ENCODE measurements around the gene SLC25A23.
"Not testable (repeated sequence)": the region's sequence is repeated elsewhere in the genome, so short reads cannot be mapped to it uniquely, and the experiment has no call there.

SLC25A23 gene

DNA sequence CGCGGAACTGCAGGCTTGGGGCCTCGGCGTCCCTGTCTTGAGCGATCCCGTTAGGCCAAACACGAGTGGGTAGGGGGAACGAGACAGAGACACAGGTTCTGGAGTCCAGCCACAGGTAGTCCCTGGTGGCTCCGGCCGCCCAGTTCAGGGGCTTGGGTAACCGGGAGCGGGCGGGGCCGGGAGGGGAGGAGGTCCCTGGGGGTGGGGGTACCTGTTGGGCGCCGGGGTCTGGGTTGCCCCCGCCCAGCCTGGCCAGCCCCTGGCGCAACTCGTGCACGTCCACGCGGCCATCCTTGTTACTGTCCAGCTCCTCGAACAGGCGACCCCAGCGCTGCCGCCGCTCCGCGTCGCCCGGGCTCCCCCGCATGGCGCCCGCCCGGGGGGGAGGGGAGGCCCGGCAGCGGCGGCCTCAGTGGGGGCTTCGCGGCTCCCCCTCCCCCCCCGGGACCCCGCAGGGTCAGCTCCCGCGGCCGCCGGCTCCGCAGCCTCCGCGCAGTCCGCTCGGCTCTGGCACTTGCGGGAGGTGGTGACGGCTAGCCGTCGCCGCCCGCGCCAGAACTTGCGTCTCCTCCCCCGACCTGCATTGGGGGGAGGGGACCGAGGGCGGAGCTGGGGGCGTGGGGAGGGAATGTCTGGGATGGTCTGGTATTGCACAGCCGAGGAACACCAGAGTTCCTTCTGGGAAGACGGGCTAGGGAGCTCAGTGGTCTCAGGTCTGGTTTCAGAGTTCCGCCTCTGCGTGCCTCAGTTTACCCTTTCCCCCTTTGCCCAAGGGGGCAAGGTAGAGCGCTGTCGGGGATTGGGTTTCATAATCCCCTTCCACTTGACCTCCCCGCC, at the start of gene SLC25A23:
Gene SLC25A23 (minus strand): TSS at position 531 of the 837 bp plus-strand sequence. CDS start 164 bp downstream, at position 367.
- TF ChIP-seq POLR2A (IDR thresholded peaks at IDR 0.05; ENCODE audit: extremely low read depth, insufficient read length) = peak; percentile 24
- TF ChIP-seq, protein P1, sequence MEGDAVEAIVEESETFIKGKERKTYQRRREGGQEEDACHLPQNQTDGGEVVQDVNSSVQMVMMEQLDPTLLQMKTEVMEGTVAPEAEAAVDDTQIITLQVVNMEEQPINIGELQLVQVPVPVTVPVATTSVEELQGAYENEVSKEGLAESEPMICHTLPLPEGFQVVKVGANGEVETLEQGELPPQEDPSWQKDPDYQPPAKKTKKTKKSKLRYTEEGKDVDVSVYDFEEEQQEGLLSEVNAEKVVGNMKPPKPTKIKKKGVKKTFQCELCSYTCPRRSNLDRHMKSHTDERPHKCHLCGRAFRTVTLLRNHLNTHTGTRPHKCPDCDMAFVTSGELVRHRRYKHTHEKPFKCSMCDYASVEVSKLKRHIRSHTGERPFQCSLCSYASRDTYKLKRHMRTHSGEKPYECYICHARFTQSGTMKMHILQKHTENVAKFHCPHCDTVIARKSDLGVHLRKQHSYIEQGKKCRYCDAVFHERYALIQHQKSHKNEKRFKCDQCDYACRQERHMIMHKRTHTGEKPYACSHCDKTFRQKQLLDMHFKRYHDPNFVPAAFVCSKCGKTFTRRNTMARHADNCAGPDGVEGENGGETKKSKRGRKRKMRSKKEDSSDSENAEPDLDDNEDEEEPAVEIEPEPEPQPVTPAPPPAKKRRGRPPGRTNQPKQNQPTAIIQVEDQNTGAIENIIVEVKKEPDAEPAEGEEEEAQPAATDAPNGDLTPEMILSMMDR (IDR thresholded peaks at IDR 0.05; ENCODE audit: low read depth, low read length) = no peak
- no peak for TF ChIP-seq MYC (IDR thresholded peaks at IDR 0.05; ENCODE audit: low read depth, low read length)
- DNase-seq (ENCODE audit: low read depth) = peak; percentile 76
- H3K4me3 ChIP-seq (ENCODE audit: low read depth, low read length) = peak within 1 kb of the TSS; percentile 66

DNA sequence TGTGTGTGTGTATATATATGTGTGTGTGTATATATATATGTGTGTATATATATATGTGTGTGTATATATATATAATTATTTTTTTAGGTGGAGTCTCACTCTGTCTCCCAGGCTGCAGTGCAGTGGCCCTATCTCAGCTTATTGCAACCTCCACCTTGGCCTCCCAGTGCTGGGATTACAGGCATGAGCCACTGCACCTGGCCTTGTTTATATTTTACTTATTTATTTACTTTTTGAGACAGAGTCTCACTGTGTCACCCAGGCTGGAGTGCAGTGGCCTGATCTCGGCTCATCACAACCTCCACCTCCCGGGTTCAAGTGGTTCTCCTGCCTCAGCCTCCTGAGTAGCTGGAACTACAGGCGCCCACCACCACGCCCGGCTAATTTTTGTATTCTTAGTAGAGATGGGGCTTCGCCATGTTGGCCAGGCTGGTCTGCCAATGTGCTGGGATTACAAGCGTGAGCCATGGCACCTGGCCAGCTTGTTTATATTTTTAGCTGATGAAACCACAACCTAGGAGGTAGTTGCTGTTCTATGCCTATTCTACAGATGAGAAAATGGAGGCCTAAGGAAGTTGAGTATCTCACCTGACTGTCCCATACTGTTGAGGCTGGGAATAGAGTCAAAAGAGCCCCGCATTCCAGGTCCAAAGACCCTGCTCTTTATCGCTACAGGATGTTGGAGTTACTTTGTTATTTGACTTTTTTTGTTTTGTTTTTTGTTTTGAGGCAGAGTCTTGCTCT, 48.6 kb upstream of the SLC25A23 start:
- H3K4me3 ChIP-seq (ENCODE audit: low read depth, low read length) = not testable (repeated sequence)

DNA sequence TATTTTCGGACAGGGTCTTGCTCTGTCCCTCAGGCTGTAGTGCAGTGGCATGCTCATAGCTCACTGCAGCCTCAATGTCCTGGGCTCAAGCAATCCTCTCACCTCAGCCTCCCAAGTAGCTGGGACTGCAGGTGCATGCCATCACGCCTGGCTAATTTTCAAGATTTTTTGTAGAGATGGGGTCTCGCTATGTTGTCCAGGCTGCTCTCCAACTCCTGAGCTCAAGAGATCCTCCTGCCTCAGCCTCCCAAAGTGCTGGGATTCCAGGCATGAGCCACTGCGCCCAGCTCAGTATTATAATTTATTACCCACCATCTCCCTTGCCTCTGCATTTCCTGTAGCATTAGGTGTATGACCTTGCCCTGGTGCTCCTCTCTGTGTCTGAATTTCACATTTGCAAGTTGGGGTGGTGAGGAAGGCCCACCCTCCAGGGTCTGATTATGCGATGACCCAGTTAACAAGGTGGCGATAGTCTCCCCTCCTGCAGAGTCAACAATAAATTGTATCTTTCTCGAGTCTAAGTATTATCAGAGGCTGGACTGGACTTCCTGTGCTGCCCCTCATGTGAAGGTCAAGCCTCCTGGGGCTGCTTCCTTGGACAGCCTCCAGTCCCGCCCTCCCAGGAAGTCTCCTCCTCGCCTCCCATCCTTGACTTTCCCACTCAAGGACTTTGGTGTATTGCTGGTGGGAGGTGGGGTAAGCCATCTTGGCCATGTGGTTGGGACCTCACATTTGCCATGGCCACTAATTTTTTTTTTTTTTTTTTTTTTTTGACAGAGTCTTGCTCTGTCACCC, 44.0 kb upstream of the SLC25A23 start:
- DNase-seq (ENCODE audit: low read depth) = no peak
- H3K4me3 ChIP-seq (ENCODE audit: low read depth, low read length) = no peak overlapping the region
- TF ChIP-seq, protein P2, sequence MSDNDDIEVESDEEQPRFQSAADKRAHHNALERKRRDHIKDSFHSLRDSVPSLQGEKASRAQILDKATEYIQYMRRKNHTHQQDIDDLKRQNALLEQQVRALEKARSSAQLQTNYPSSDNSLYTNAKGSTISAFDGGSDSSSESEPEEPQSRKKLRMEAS (IDR thresholded peaks at IDR 0.05; ENCODE audit: low read depth, low read length) = no peak

More for the DNA sequence above, 48.6 kb upstream of the SLC25A23 start:
- DNase-seq (ENCODE audit: low read depth) = not testable (repeated sequence)

DNA sequence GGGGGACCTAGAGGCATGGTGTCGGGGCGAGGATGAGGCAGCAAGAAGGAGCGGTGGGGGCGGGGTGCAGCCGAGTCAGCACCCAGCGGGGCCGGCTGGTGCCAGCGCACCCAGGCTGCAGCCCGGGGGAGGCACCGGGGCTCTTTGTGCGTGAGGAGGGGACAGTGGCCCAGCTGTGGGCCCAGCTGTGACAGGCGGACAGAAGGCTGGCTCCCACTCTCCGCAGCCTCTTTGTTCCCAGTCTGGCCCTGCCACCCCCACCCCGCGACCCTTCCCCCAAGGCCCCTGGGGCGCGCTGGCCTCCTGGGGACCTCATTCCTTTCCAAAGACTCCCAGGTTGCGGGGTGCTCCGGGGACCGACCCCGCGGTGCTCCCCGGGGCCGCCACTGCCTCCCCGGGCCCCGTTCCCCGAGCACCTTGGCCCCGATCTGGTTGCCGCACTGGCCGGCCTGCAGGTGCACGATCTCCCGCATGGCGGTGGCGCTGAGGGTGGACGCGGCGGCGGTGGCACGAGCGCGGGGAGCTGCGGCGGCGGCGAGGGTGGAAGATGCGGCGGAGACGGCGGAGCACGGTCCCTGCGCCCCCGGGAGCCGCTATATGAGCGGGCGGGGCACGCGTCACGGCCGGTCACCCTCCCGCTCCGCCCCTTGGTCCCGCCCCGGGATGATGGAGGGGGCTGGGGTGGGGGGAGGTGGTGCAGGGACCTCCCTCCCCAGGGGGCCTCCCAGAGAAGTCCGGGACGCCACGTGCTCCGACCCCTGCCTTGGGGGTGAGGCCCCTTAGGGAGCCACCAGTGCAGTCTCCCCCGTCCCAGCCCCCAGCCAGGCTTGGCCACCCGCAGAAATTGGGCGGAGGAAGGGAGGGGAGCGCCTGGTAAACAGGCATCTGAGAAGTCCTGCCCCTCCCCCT, 42.4 kb upstream of the SLC25A23 start, which contains the start of gene TUBB4A:
Gene TUBB4A (minus strand): TSS at position 570 of the 909 bp plus-strand sequence. CDS start 97 bp downstream, at position 473.
- TF ChIP-seq, protein P2 (IDR thresholded peaks at IDR 0.05; ENCODE audit: low read depth, low read length) = peak; percentile 66; the same call in 1 of the 2 replicates
- TF ChIP-seq MYC (IDR thresholded peaks at IDR 0.05; ENCODE audit: low read depth, low read length) = peak; percentile 47; the same call in 1 of the 2 replicates
- TF ChIP-seq, protein P1 (IDR thresholded peaks at IDR 0.05; ENCODE audit: low read depth, low read length) = no peak
- TF ChIP-seq POLR2A (IDR thresholded peaks at IDR 0.05; ENCODE audit: extremely low read depth, insufficient read length) = no peak
- H3K4me3 ChIP-seq (ENCODE audit: low read depth, low read length) = no peak within 1 kb of the TSS
- peak; percentile 32 for DNase-seq (ENCODE audit: low read depth)

DNA sequence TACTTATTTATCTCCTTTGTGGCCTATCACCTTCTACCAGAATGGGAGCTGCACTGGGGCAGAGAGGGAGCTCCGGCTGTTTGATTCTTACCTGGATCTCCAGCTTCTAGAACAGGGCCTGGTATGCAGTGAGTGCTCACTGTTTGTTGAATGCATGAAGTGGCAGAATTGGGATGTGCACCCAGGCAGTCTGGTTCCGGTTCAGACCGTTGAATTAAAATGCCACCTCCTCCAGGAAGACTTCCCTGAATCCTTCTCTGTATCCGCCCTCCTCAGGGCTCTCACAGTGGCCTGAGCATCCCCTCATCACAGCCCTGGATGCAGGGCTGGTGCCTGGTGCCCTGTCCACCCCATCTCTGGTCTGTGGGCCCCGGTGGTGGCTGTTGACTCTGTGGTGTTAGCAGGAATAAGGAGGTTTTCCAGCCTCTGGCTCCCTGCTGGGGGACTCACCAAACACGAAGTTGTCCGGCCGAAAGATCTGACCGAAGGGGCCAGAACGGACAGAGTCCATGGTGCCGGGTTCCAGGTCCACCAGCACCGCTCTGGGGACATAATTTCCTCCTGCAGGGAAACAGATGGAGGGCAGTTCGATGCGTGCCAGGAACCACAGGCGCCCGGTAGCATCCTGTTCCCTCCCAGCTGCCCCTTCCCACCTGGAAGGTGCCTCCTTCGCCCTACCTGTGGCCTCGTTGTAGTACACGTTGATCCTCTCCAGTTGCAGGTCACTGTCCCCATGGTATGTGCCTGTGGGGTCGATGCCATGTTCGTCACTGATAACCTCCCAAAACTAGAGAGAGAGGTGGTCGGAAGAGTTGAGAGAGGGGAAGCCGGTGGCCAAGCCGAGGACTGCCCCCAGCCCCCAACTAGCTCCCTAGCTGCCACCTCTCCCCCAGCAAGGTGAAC, 41.5 kb upstream of the SLC25A23 start:
- DNase-seq (ENCODE audit: low read depth) = no peak
- TF ChIP-seq, protein P1 (IDR thresholded peaks at IDR 0.05; ENCODE audit: low read depth, low read length) = no peak
- TF ChIP-seq MYC (IDR thresholded peaks at IDR 0.05; ENCODE audit: low read depth, low read length) (no peak), POLR2A (IDR thresholded peaks at IDR 0.05; ENCODE audit: extremely low read depth, insufficient read length) (no peak)
- TF ChIP-seq, protein P2 (IDR thresholded peaks at IDR 0.05; ENCODE audit: low read depth, low read length) = no peak
- H3K4me3 ChIP-seq (ENCODE audit: low read depth, low read length) = no peak overlapping the region
